CD4-positive, alpha-beta T cell (primary cell): ENCODE measurements around the gene FSTL4. TPM values are rescaled to one million over a fixed set of nuclear protein-coding genes. Genes with fewer than 3 reads are reported as not detected.

Experiments used
- ATAC-seq: fragments of 200-7000 bp; cut with Tn5 transposase; one replicate; pipeline ENCODE4 v1.10.0; 2022; ENCODE audit warnings: mild to moderate bottlenecking; ENCODE audit not compliant: poor library complexity
- CTCF ChIA-PET: fragments of 350-600 bp; sonication (Branson Sonifier 250); formaldehyde crosslinking; loops from one replicate; lab custom pipeline; 2021; ENCODE audit warnings: antibody characterized with exemption, inconsistent platforms; lab: Charles Lee
- POLR2A ChIA-PET: fragments of 350-600 bp; sonication (Branson Sonifier 250); formaldehyde crosslinking; loops from one replicate; lab custom pipeline; 2021; ENCODE audit warnings: antibody characterized with exemption, inconsistent platforms; lab: Charles Lee
- DNase-seq, 14 experiments: peaks; one replicate each; pipeline ENCODE4 v3.0.0-alpha.2; 2013 to 2020; ENCODE audit warnings: mixed read lengths in 2 of 14
- H3K27ac ChIP-seq, 2 donors: one replicate each; pipeline versions ENCODE4 v1.5.1 to v1.7.0; 2013; ENCODE audit warnings: low read length in 2 of 2, low read depth in 1 of 2, mild to moderate bottlenecking in 1 of 2
- H3K27me3 ChIP-seq, 2 experiments: 1 replicate in 1 of 2; 2 replicates in 1 of 2; pipeline versions ENCODE4 v1.6.1 to v1.7.0; 2013; ENCODE audit warnings: low read length in 2 of 2, control low read depth in 1 of 2, mild to moderate bottlenecking in 1 of 2, moderate library complexity in 1 of 2; ENCODE audit not compliant: insufficient read depth in 2 of 2, control insufficient read depth in 1 of 2
- H3K36me3 ChIP-seq: one replicate; pipeline ENCODE4 v1.6.1; 2013; ENCODE audit warnings: low read length, control low read depth; ENCODE audit not compliant: insufficient read depth
- H3K4me1 ChIP-seq: one replicate; pipeline ENCODE4 v1.6.1; 2013; ENCODE audit warnings: low read length, control low read depth; ENCODE audit not compliant: insufficient read depth
- H3K4me3 ChIP-seq: one replicate; pipeline ENCODE4 v1.5.1; 2013; ENCODE audit warnings: mild to moderate bottlenecking, low read length, moderate library complexity
- H3K9me3 ChIP-seq, 2 experiments: 1 replicate in 1 of 2; 2 replicates in 1 of 2; pipeline versions ENCODE4 v1.6.1 to v1.7.0; 2013; ENCODE audit warnings: low read length in 2 of 2, mild to moderate bottlenecking in 2 of 2, control low read depth in 1 of 2, moderate library complexity in 1 of 2; ENCODE audit not compliant: control insufficient read depth in 1 of 2, insufficient read depth in 1 of 2
- H3K27ac Mint-ChIP-seq: one replicate; pipeline ENCODE4 v1.8.0; 2020; ENCODE audit warnings: mixed read lengths
- H3K27me3 Mint-ChIP-seq: one replicate; pipeline ENCODE4 v1.8.0; 2021; ENCODE audit warnings: mixed read lengths
- H3K36me3 Mint-ChIP-seq: one replicate; pipeline ENCODE4 v1.8.0; 2021; ENCODE audit warnings: low read depth, mixed read lengths
- H3K4me1 Mint-ChIP-seq: one replicate; pipeline ENCODE4 v1.8.0; 2021; ENCODE audit warnings: low read depth, mixed read lengths
- H3K4me3 Mint-ChIP-seq: one replicate; pipeline ENCODE4 v1.8.0; 2020; ENCODE audit warnings: mild to moderate bottlenecking, mixed read lengths
- H3K9me3 Mint-ChIP-seq: one replicate; pipeline ENCODE4 v1.8.0; 2020; ENCODE audit warnings: mixed read lengths
- intact Hi-C, 2 experiments: fragments of 100-400 bp; cut with DNase I in 1 of 2; cut with micrococcal nuclease in 1 of 2; formaldehyde crosslinking; loops; one replicate each; pipeline versions ENCODE4 v1.15.1 to v1.9.0; 2023 to 2025; cut with DNase I, micrococcal nuclease
- total RNA-seq, 174 experiments: library from RNA in 2 of 174; stranded (reverse) in 2 of 174; gene quantifications; one replicate each; pipeline ENCODE4 v1.2.3 and lab custom pipeline; 2021 to 2026
- TF ChIP-seq, protein P1 (sequence below): fragments of 200-600 bp; IDR thresholded peaks from one replicate; pipeline ENCODE4 v1.8.0; 2022; ENCODE audit warnings: antibody characterized with exemption, mild to moderate bottlenecking

The FSTL4 gene
- total RNA-seq, 2 experiments from 2014 or later, result not detected

DNA sequence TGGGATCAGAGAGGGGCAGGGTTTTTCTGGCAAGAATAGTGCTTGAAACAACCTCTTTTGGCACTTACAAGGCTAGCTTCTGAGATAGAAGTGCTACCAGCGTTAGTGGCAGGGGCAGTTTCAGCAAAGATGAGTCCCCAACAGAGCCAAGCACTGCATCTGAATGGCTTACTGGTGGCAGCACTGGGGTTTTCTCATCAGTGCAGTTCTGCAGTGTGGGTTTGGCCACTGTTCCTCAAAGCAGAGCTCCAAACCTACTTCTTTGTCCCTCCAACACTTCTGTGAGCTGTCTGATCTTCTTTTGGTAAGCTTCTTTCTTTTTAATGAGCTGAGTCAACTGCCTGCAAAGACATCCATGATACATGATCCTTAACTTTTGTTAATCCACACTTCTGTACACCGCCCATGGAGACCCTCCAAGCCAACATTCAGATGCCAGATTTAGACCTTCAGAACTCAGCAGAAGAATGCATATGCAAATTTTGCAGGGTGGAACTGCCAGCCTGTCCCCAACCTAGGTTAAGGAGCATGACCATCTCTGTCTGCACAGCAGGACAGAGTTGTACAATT is 29.9 kb upstream of the FSTL4 start:
- no peaks in the 10 kb centered on the region for H3K4me1 ChIP-seq
- DNase-seq, result no peak
- H3K27me3 ChIP-seq, result peaks cover 0 to 17% of the 10 kb centered on the region in 2 experiments
- ChIA-PET POLR2A (no interaction called here), CTCF (no interaction called here)
- Mint-ChIP-seq H3K4me3 (no peak overlapping the region), H3K4me1 (no peaks in the 10 kb centered on the region), H3K9me3 (no peaks in the 10 kb centered on the region), H3K27ac (no peak overlapping the region), H3K27me3 (peaks cover 59% of the 10 kb centered on the region), H3K36me3 (no peaks in the 10 kb centered on the region)
- TF ChIP-seq, protein P1, sequence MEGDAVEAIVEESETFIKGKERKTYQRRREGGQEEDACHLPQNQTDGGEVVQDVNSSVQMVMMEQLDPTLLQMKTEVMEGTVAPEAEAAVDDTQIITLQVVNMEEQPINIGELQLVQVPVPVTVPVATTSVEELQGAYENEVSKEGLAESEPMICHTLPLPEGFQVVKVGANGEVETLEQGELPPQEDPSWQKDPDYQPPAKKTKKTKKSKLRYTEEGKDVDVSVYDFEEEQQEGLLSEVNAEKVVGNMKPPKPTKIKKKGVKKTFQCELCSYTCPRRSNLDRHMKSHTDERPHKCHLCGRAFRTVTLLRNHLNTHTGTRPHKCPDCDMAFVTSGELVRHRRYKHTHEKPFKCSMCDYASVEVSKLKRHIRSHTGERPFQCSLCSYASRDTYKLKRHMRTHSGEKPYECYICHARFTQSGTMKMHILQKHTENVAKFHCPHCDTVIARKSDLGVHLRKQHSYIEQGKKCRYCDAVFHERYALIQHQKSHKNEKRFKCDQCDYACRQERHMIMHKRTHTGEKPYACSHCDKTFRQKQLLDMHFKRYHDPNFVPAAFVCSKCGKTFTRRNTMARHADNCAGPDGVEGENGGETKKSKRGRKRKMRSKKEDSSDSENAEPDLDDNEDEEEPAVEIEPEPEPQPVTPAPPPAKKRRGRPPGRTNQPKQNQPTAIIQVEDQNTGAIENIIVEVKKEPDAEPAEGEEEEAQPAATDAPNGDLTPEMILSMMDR, result no peak
- no peak overlapping the region for H3K27ac ChIP-seq
- no peaks in the 10 kb centered on the region for H3K9me3 ChIP-seq
- H3K36me3 ChIP-seq, result no peaks in the 10 kb centered on the region
- H3K4me3 ChIP-seq, result no peak overlapping the region
- intact Hi-C loops, result no loop called here
- ATAC-seq, result no peak

GRCh38 chr5:133641683-133642082 is 29.3 kb upstream of the FSTL4 start:
- Mint-ChIP-seq H3K4me1 (no peaks in the 10 kb centered on the region), H3K27ac (no peak overlapping the region), H3K27me3 (peaks cover 60% of the 10 kb centered on the region), H3K36me3 (no peaks in the 10 kb centered on the region), H3K4me3 (no peak overlapping the region), H3K9me3 (no peaks in the 10 kb centered on the region)
- H3K36me3 ChIP-seq, result no peaks in the 10 kb centered on the region
- ATAC-seq, result no peak
- H3K27ac ChIP-seq, result no peak overlapping the region
- POLR2A ChIA-PET, result no interaction called here
- no peaks in the 10 kb centered on the region for H3K9me3 ChIP-seq
- H3K4me1 ChIP-seq, result no peaks in the 10 kb centered on the region
- TF ChIP-seq, protein P1, result no peak
- intact Hi-C loops, result no loop called here
- CTCF ChIA-PET, result no interaction called here
- H3K27me3 ChIP-seq, result peaks cover 0 to 15% of the 10 kb centered on the region in 2 experiments
- no peak for DNase-seq
- H3K4me3 ChIP-seq, result no peak overlapping the region

GRCh38 chr5:133639850-133640528 is 27.6 kb upstream of the FSTL4 start:
- Mint-ChIP-seq H3K9me3 (no peaks in the 10 kb centered on the region), H3K27ac (no peak overlapping the region), H3K4me3 (no peak overlapping the region), H3K36me3 (no peaks in the 10 kb centered on the region), H3K4me1 (no peaks in the 10 kb centered on the region), H3K27me3 (peaks cover 52% of the 10 kb centered on the region)
- Histone ChIP-seq H3K4me3 (no peak overlapping the region), H3K4me1 (no peaks in the 10 kb centered on the region), H3K36me3 (no peaks in the 10 kb centered on the region), H3K27ac (no peak overlapping the region), H3K27me3 (peaks cover 0 to 8% of the 10 kb centered on the region in 2 experiments), H3K9me3 (no peaks in the 10 kb centered on the region)
- TF ChIP-seq, protein P1, result no peak
- ATAC-seq, result no peak
- DNase-seq, result no peak
- POLR2A ChIA-PET, result no interaction called here
- intact Hi-C loops, result no loop called here
- CTCF ChIA-PET, result no interaction called here
